ENCODE measurements around the gene ETV6.

DNA sequence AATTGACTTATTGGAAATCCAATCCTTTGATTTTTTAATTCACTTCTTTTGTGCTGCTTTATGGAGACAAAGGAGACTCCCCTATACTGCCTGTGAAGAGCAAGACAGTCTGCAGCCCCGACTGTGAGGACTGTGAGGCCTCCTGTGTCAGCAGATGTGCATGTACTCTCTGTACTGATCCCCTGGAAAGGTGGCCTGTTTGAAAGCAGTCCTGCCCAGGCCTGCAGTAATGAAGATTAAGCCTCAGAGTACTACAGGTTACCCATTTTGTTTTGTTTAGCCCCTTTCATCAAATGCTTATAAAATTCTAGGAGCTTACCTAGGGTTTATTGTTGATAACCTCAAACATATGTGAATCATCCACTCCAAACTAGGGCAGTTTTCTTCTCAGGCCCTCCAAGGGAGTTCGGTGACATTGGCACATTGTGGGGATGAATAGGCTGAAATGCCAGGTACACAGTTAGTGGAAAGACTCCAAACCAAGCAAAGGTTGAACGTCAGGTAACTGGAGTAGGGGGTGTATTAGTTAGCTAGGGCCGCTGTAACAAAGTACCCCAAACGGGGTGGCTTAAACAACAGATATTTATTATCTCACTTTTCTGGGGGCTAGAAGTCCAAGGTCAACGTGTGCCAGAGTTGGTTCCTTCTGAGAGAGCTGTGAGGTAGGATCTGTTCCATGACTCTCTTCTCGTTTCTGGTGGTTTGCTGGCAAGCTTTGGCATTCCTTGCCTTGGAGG, 212.6 kb downstream of the ETV6 start:
- TF ChIP-seq, protein P1, sequence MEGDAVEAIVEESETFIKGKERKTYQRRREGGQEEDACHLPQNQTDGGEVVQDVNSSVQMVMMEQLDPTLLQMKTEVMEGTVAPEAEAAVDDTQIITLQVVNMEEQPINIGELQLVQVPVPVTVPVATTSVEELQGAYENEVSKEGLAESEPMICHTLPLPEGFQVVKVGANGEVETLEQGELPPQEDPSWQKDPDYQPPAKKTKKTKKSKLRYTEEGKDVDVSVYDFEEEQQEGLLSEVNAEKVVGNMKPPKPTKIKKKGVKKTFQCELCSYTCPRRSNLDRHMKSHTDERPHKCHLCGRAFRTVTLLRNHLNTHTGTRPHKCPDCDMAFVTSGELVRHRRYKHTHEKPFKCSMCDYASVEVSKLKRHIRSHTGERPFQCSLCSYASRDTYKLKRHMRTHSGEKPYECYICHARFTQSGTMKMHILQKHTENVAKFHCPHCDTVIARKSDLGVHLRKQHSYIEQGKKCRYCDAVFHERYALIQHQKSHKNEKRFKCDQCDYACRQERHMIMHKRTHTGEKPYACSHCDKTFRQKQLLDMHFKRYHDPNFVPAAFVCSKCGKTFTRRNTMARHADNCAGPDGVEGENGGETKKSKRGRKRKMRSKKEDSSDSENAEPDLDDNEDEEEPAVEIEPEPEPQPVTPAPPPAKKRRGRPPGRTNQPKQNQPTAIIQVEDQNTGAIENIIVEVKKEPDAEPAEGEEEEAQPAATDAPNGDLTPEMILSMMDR (optimal IDR thresholded peaks at IDR 0.05 in 1 of 3, IDR thresholded peaks at IDR 0.05 in 1 of 3, conservative IDR thresholded peaks at IDR 0.05 in 1 of 3; ENCODE audit: extremely low read depth in 1 of 3, insufficient read depth in 2 of 3, low read length in 3 of 3) = no peak
- no peak for TF ChIP-seq EZH2 (IDR thresholded peaks at IDR 0.05; ENCODE audit: low read length)
